ENCODE results near the gene RFXAP.

Gene RFXAP

DNA sequence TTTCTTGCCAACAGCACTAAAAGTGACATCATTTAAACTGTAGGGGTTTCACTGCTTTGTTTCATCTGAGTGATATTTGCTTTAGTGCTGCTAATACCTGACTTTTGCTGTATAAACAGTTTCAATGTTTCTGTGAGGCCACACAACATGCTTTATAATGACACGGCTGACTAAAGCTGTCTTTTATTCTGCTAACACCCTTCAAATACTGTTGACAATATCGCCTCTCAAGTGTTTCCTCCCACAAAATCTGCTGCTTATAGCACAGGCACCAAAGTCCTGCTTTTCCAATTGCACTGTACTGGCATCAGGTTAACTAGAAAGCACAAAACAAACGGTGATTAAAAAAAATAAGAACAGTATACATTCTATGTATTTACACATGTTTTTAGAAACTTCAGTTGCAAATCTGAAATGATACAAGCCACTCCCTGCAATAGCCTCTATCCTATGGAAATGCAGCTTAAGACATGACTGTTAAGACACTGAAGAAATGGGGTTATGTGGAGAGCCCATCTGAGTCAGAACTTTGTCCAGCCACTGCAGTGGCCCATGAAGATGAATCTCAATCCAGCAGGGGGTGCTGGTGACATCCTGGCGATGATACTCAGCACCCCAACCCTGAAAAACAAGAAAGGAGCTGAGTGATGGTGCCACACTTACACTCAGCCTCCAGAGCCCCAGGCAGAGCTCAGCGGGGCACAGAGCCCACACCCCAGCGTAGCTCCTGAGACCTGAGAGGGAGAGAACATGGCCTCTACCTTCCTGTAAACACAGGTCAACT, 29.4 kb downstream of the RFXAP start:
- WGBS (ENCODE audit: extremely low coverage, insufficient coverage, insufficient read length): no CpG with 5 or more reads among the region's 6 CpGs
- no peaks in the 10 kb centered on the region for H3K79me1 ChIP-seq (ENCODE audit: low read length)

DNA sequence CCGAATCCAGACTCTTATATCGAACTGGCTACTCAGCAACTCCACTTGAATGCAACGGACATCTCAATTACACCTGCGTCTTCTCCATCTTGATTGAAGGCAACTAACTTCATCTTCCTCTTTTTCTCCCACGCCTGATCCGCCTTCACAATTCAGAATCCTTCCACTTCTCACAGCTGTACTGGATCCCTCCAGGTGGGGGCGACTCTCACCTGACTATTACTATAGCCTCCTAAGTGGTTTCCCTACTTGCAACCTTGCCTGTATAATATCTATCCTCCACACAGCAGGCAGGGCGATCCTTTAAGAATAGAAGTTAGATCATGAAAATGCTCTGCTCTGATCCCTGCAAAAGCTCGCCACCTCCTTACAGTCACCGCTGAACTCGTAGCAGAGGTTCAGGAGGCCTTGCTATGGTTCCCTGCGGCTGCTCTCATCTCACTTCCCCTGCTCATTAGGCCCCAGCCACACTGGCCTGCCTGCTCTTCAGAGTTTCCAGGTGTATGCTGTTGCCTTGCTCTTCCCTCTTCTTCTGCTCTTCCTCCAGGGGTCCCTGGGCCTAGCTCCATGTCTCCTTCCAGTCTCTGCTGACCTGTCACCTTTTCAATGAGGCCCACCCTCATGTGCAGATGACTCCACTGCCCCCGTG, 31.9 kb downstream of the RFXAP start:
- Histone ChIP-seq H3K36me3 (ENCODE audit: control insufficient read depth in 1 of 2, insufficient read depth in 2 of 2, low read length in 2 of 2) (peaks cover 11 to 19% of the 10 kb centered on the region in 2 experiments), H2AFZ (ENCODE audit: insufficient read depth, low read length, poor library complexity) (no peak overlapping the region), H2BK12ac (ENCODE audit: low read length) (no peak overlapping the region), H3K4me2 (ENCODE audit: low read length) (no peak overlapping the region), H2BK120ac (ENCODE audit: insufficient read depth, low read length, poor library complexity) (no peak overlapping the region), H4K8ac (ENCODE audit: low read depth, low read length) (no peak overlapping the region), H3K23ac (ENCODE audit: low read length) (no peak overlapping the region), H3K79me2 (ENCODE audit: control insufficient read depth, insufficient read depth, low read length, poor library complexity) (no peaks in the 10 kb centered on the region), H3K9ac (ENCODE audit: low read length) (no peak overlapping the region), H3K27ac (ENCODE audit: low read depth, low read length) (no peak overlapping the region), H3K9me3 (ENCODE audit: insufficient read depth, low read depth, low read length) (peaks cover 1% of the 10 kb centered on the region), H3K4ac (ENCODE audit: low read depth, low read length) (no peak overlapping the region), H2AK5ac (ENCODE audit: low read length) (no peak overlapping the region), H2BK5ac (ENCODE audit: low read depth, low read length, poor library complexity) (no peak overlapping the region), H3K79me1 (ENCODE audit: low read length) (no peaks in the 10 kb centered on the region), H3K18ac (ENCODE audit: low read length) (no peak overlapping the region), H3K27me3 (ENCODE audit: insufficient read depth, low read length) (no peaks in the 10 kb centered on the region), H4K91ac (ENCODE audit: low read depth, low read length) (no peak overlapping the region), H3K4me3 (ENCODE audit: low read depth, low read length) (no peak overlapping the region), H4K12ac (ENCODE audit: low read depth, low read length) (no peak overlapping the region), H3K14ac (ENCODE audit: low read length) (no peak overlapping the region), H3K4me1 (ENCODE audit: control insufficient read depth in 1 of 2, insufficient read depth in 2 of 2, low read length in 2 of 2) (no peaks in the 10 kb centered on the region)
- no CpG with 5 or more reads among the region's 13 CpGs for WGBS (ENCODE audit: extremely low coverage, insufficient coverage, insufficient read length)
- peak in 1 of 2 donors; percentile 18 for DNase-seq

More for the DNA sequence above, 29.4 kb downstream of the RFXAP start:
- H2BK12ac ChIP-seq (ENCODE audit: low read length): no peak overlapping the region
- no peak overlapping the region for H2BK120ac ChIP-seq (ENCODE audit: insufficient read depth, low read length, poor library complexity)
- H3K36me3 ChIP-seq (ENCODE audit: control insufficient read depth in 1 of 2, insufficient read depth in 2 of 2, low read length in 2 of 2): peaks cover 12 to 16% of the 10 kb centered on the region in 2 experiments
- no peak overlapping the region for H3K18ac ChIP-seq (ENCODE audit: low read length)
- H3K23ac ChIP-seq (ENCODE audit: low read length): no peak overlapping the region
- H3K4me2 ChIP-seq (ENCODE audit: low read length): no peak overlapping the region
- H2AFZ ChIP-seq (ENCODE audit: insufficient read depth, low read length, poor library complexity): no peak overlapping the region
- H3K79me2 ChIP-seq (ENCODE audit: control insufficient read depth, insufficient read depth, low read length, poor library complexity): no peaks in the 10 kb centered on the region
- H4K91ac ChIP-seq (ENCODE audit: low read depth, low read length): no peak overlapping the region
- no peak overlapping the region for H3K14ac ChIP-seq (ENCODE audit: low read length)
- no peak overlapping the region for H3K27ac ChIP-seq (ENCODE audit: low read depth, low read length)
- H3K9me3 ChIP-seq (ENCODE audit: insufficient read depth, low read depth, low read length): peaks cover 1% of the 10 kb centered on the region
- no peaks in the 10 kb centered on the region for H3K4me1 ChIP-seq (ENCODE audit: control insufficient read depth in 1 of 2, insufficient read depth in 2 of 2, low read length in 2 of 2)
- no peak overlapping the region for H3K4ac ChIP-seq (ENCODE audit: low read depth, low read length)
- no peak overlapping the region for H2BK5ac ChIP-seq (ENCODE audit: low read depth, low read length, poor library complexity)
- H4K8ac ChIP-seq (ENCODE audit: low read depth, low read length): no peak overlapping the region
- H2AK5ac ChIP-seq (ENCODE audit: low read length): no peak overlapping the region
- no peak overlapping the region for H3K9ac ChIP-seq (ENCODE audit: low read length)
- no peak overlapping the region for H3K4me3 ChIP-seq (ENCODE audit: low read depth, low read length)
- H4K12ac ChIP-seq (ENCODE audit: low read depth, low read length): no peak overlapping the region
- no peak for DNase-seq
- H3K27me3 ChIP-seq (ENCODE audit: insufficient read depth, low read length): no peaks in the 10 kb centered on the region

DNA sequence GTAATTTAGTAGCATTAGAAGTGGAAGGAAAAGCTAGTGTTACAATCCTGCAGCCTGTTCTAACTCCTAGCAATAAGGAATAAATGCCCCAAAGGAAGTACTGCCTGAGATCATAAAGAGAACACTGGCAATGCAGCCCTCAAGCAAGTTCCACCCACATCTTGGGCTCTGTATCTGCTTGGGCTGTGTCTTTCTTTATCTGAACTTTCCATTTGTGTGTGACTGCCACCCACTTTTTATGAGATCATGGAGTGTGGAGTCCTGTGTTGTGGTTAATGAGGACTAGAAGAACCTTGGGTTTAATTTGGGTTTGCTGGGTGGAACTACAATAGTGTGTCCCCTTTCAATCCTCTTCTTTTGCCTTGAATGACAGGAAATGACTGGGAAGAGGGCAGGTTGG, 38.2 kb downstream of the RFXAP start:
- H3K36me3 ChIP-seq (ENCODE audit: control insufficient read depth in 1 of 2, insufficient read depth in 2 of 2, low read length in 2 of 2): peaks cover 7 to 17% of the 10 kb centered on the region in 2 experiments
- H3K18ac ChIP-seq (ENCODE audit: low read length): no peak overlapping the region
- H2BK5ac ChIP-seq (ENCODE audit: low read depth, low read length, poor library complexity): no peak overlapping the region
- H3K79me1 ChIP-seq (ENCODE audit: low read length): no peaks in the 10 kb centered on the region
- no peak overlapping the region for H3K4ac ChIP-seq (ENCODE audit: low read depth, low read length)
- no peak overlapping the region for H3K4me3 ChIP-seq (ENCODE audit: low read depth, low read length)
- H3K4me2 ChIP-seq (ENCODE audit: low read length): no peak overlapping the region
- H3K79me2 ChIP-seq (ENCODE audit: control insufficient read depth, insufficient read depth, low read length, poor library complexity): no peaks in the 10 kb centered on the region
- no peak overlapping the region for H2BK12ac ChIP-seq (ENCODE audit: low read length)
- no peak overlapping the region for H3K9ac ChIP-seq (ENCODE audit: low read length)
- no peak overlapping the region for H3K14ac ChIP-seq (ENCODE audit: low read length)
- H3K4me1 ChIP-seq (ENCODE audit: control insufficient read depth in 1 of 2, insufficient read depth in 2 of 2, low read length in 2 of 2): peaks cover 3% of the 10 kb centered on the region in 2 experiments
- H3K27me3 ChIP-seq (ENCODE audit: insufficient read depth, low read length): no peaks in the 10 kb centered on the region
- H4K8ac ChIP-seq (ENCODE audit: low read depth, low read length): no peak overlapping the region
- no peak overlapping the region for H2AFZ ChIP-seq (ENCODE audit: insufficient read depth, low read length, poor library complexity)
- no peak overlapping the region for H4K91ac ChIP-seq (ENCODE audit: low read depth, low read length)
- H4K12ac ChIP-seq (ENCODE audit: low read depth, low read length): no peak overlapping the region
- no peak overlapping the region for H2AK5ac ChIP-seq (ENCODE audit: low read length)
- H3K23ac ChIP-seq (ENCODE audit: low read length): no peak overlapping the region
- no peak overlapping the region for H3K27ac ChIP-seq (ENCODE audit: low read depth, low read length)
- H3K9me3 ChIP-seq (ENCODE audit: insufficient read depth, low read depth, low read length): peaks cover 1% of the 10 kb centered on the region
- no peak for DNase-seq
- no peak overlapping the region for H2BK120ac ChIP-seq (ENCODE audit: insufficient read depth, low read length, poor library complexity)

DNA sequence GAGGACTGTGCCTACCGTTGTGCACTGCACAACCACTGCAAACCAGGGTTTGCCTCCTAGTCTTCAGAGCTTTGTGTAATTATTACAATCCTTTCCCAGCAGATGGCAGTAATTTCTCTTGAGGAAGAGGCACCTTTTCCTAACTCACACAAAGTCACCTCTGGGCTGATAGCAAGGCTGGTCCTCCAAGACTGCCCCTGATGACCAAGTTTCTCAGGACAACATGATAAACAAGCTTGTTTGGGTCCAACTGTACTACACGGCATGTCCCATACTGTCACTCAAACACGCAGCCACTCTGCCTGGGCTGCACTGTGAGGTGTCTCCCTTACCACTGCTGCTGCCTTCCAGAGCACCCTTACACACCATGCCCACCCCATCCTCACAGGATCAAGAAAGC, 39.3 kb downstream of the RFXAP start:
- WGBS (ENCODE audit: extremely low coverage, insufficient coverage, insufficient read length): no CpG with 5 or more reads among the region's 3 CpGs
- Histone ChIP-seq H3K79me2 (ENCODE audit: control insufficient read depth, insufficient read depth, low read length, poor library complexity) (no peaks in the 10 kb centered on the region), H2AK5ac (ENCODE audit: low read length) (no peak overlapping the region), H3K4me2 (ENCODE audit: low read length) (no peak overlapping the region), H3K79me1 (ENCODE audit: low read length) (no peaks in the 10 kb centered on the region), H3K9ac (ENCODE audit: low read length) (no peak overlapping the region), H2BK5ac (ENCODE audit: low read depth, low read length, poor library complexity) (no peak overlapping the region), H2BK12ac (ENCODE audit: low read length) (no peak overlapping the region), H3K4me1 (ENCODE audit: control insufficient read depth in 1 of 2, insufficient read depth in 2 of 2, low read length in 2 of 2) (peaks cover 3% of the 10 kb centered on the region in 2 experiments), H4K12ac (ENCODE audit: low read depth, low read length) (no peak overlapping the region), H3K36me3 (ENCODE audit: control insufficient read depth in 1 of 2, insufficient read depth in 2 of 2, low read length in 2 of 2) (peaks cover 4 to 15% of the 10 kb centered on the region in 2 experiments), H2AFZ (ENCODE audit: insufficient read depth, low read length, poor library complexity) (no peak overlapping the region), H3K27ac (ENCODE audit: low read depth, low read length) (no peak overlapping the region), H2BK120ac (ENCODE audit: insufficient read depth, low read length, poor library complexity) (no peak overlapping the region), H4K8ac (ENCODE audit: low read depth, low read length) (no peak overlapping the region), H3K27me3 (ENCODE audit: insufficient read depth, low read length) (no peaks in the 10 kb centered on the region), H3K23ac (ENCODE audit: low read length) (no peak overlapping the region), H3K9me3 (ENCODE audit: insufficient read depth, low read depth, low read length) (peaks cover under 1% of the 10 kb centered on the region), H4K91ac (ENCODE audit: low read depth, low read length) (no peak overlapping the region), H3K18ac (ENCODE audit: low read length) (no peak overlapping the region), H3K4ac (ENCODE audit: low read depth, low read length) (no peak overlapping the region), H3K4me3 (ENCODE audit: low read depth, low read length) (no peak overlapping the region), H3K14ac (ENCODE audit: low read length) (no peak overlapping the region)
- peak; percentile 15 to 78 for DNase-seq
